ENCODE results near the gene RBBP6.
"Not testable (repeated sequence)": the region's sequence is repeated elsewhere in the genome, so short reads cannot be mapped to it uniquely, and the experiment has no call there.

The RBBP6 gene

GRCh38 chr16:24571096-24571495 lies 31.7 kb downstream of the RBBP6 start:
- DNase-seq, result no peak

- DNase-seq, result no peak
These were observed 32.7 kb downstream of the RBBP6 start for GRCh38 chr16:24572069-24572468.

GRCh38 chr16:24573141-24573540 lies 33.8 kb downstream of the RBBP6 start:
- no peak for DNase-seq

GRCh38 chr16:24574515-24575485 lies 35.4 kb downstream of the RBBP6 start:
- DNase-seq, result not testable (repeated sequence)

GRCh38 chr16:24575791-24576190 lies 36.4 kb downstream of the RBBP6 start:
- DNase-seq, result not testable (repeated sequence)

- peak; percentile 67 for DNase-seq
These were observed 37.8 kb downstream of the RBBP6 start for GRCh38 chr16:24577167-24577566.

GRCh38 chr16:24580665-24581064 lies 41.3 kb downstream of the RBBP6 start:
- DNase-seq, result peak; percentile 10

- DNase-seq, result no peak
These were observed 44.1 kb downstream of the RBBP6 start for GRCh38 chr16:24583494-24583893.

- no peak for DNase-seq
These were observed 50.6 kb downstream of the RBBP6 start for GRCh38 chr16:24589997-24590396.

- DNase-seq, result no peak
These were observed 59.5 kb downstream of the RBBP6 start for GRCh38 chr16:24598777-24599437.

GRCh38 chr16:24609417-24609739 lies 70.0 kb downstream of the RBBP6 start:
- DNase-seq, result no peak

GRCh38 chr16:24609740-24610415 lies 70.5 kb downstream of the RBBP6 start:
- no peak for DNase-seq

- DNase-seq, result no peak
These were observed 71.0 kb downstream of the RBBP6 start for GRCh38 chr16:24610416-24610755.

- DNase-seq, result no peak
These were observed 71.9 kb downstream of the RBBP6 start for GRCh38 chr16:24611310-24611709.

GRCh38 chr16:24612656-24613055 lies 73.3 kb downstream of the RBBP6 start:
- no peak for DNase-seq

GRCh38 chr16:24613267-24613666 lies 73.9 kb downstream of the RBBP6 start:
- DNase-seq, result not testable (repeated sequence)

- DNase-seq, result no peak
These were observed 78.1 kb downstream of the RBBP6 start for GRCh38 chr16:24617502-24617901.
